ENCODE data around the gene NFIB.

Gene NFIB

DNA sequence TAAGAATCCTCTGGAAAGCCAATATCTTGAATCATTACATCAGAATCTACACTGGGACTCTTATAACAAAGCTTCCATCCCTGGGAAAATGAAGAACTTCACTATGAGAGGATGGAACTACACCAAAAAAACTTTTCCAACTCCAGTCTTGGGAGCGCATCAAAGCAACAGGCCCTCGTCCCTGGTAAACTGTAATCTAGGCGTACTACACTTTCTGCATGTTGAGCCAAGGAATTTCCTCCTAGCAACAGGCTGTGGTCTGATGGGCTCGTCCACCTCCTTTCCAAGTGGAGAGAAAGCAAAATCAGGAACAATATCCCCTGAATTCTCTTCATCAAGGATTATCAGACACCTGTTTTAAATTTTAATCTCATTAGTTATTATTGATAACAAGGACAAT, 94.1 kb downstream of the NFIB start:
- H3K4me3 ChIP-seq (ENCODE audit: low read depth, low read length), result no peak overlapping the region
- no peak for DNase-seq (ENCODE audit: low read depth, low spot score)
- TF ChIP-seq, protein P1, sequence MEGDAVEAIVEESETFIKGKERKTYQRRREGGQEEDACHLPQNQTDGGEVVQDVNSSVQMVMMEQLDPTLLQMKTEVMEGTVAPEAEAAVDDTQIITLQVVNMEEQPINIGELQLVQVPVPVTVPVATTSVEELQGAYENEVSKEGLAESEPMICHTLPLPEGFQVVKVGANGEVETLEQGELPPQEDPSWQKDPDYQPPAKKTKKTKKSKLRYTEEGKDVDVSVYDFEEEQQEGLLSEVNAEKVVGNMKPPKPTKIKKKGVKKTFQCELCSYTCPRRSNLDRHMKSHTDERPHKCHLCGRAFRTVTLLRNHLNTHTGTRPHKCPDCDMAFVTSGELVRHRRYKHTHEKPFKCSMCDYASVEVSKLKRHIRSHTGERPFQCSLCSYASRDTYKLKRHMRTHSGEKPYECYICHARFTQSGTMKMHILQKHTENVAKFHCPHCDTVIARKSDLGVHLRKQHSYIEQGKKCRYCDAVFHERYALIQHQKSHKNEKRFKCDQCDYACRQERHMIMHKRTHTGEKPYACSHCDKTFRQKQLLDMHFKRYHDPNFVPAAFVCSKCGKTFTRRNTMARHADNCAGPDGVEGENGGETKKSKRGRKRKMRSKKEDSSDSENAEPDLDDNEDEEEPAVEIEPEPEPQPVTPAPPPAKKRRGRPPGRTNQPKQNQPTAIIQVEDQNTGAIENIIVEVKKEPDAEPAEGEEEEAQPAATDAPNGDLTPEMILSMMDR (IDR thresholded peaks at IDR 0.05; ENCODE audit: insufficient read depth, low read length, missing control alignments), result no peak
- ChIA-PET CTCF (no interaction called here), POLR2A (no interaction called here)

DNA sequence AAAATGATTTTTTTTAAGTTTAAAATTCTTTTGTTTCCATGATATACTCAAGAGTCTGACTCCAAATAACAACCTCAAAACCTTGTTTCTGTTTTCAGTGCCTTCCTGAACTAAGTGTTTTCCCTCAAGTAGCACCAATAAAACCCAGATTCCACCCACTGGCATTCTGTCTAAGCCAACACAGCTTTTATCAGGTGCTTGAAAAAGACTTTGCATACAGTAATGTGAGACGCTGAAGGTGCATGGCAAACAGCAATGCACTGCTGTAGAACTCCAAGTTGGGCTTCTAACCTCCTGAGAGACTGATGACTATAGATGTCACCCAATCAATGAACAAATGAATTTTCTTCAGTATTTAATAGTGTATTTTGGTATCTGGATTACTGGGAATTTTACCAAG, 95.7 kb downstream of the NFIB start:
- TF ChIP-seq, protein P1 (IDR thresholded peaks at IDR 0.05; ENCODE audit: insufficient read depth, low read length, missing control alignments), result no peak
- ChIA-PET POLR2A (no interaction called here), CTCF (no interaction called here)
- no peak for DNase-seq (ENCODE audit: low read depth, low spot score)
- H3K4me3 ChIP-seq (ENCODE audit: low read depth, low read length), result no peak overlapping the region

DNA sequence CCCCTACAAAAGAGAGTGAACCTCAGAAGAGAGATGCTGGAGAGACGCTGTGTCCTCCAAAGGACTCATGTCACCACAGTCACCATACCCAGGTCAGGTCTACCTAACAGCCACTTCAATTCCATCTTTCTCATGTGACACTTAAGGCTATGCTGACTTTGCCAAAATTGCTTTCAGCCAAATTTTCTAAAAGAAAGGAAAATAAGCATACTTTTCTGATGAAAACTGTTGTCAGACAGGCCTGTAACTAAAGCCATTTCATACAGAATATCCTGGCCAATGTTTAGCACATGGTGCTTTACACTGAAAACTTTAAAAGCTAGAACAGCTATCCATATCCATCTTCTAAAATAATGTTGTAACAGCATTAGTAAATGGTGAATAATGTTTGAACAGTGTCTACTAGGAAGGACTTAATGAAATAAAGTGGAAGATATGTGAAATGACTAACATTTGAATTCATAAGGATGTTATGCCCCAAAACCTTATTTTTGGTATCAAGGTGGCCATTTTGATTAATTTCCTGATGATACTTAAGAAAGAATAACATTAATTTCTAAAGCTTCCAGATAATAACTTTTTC, 97.2 kb downstream of the NFIB start:
- ChIA-PET CTCF (no interaction called here), POLR2A (no interaction called here)
- TF ChIP-seq, protein P1 (IDR thresholded peaks at IDR 0.05; ENCODE audit: insufficient read depth, low read length, missing control alignments), result no peak
- DNase-seq (ENCODE audit: low read depth, low spot score), result no peak
- H3K4me3 ChIP-seq (ENCODE audit: low read depth, low read length), result no peak overlapping the region

DNA sequence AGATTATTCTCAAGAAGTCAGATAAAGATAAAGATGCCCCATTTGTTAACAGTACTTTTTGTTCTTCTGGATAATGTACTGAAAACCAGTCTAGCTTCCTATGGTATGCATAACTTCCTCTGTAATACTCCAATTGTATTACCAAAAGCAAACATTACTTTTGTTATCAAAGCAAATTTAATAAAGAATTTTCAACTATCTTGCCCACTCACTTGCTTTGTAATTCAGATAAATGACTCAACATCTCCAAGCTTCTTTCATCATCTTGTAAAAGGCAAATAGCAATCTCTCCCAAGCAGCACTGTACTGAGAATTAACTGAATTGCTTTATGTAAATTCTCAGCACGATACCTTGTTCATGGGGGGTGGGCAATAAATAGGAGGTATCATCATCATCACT, 98.3 kb downstream of the NFIB start:
- no peak for DNase-seq (ENCODE audit: low read depth, low spot score)
- POLR2A ChIA-PET, result no interaction called here
- no peak overlapping the region for H3K4me3 ChIP-seq (ENCODE audit: low read depth, low read length)
- TF ChIP-seq, protein P1 (IDR thresholded peaks at IDR 0.05; ENCODE audit: insufficient read depth, low read length, missing control alignments), result no peak
- CTCF ChIA-PET, result no interaction called here

DNA sequence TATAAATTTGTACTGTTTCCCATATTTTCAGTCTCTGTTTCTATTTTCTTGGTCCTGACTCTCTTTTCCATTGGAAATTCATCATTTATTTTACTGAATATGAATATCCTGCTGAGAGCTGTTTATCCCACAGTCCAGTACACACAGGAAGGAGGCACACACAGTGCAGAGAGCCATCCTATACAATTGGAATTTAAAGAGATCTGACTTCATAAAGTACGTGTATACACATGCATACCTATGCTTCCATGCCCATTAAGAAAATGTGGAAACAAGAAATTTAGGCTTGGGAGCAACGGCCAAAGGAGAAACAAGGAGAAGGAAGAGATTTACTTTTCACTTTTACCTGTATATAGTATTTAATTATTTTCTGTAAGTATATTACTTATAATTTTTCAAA, 99.2 kb downstream of the NFIB start:
- TF ChIP-seq, protein P1 (IDR thresholded peaks at IDR 0.05; ENCODE audit: insufficient read depth, low read length, missing control alignments), result no peak
- ChIA-PET POLR2A (no interaction called here), CTCF (no interaction called here)
- no peak overlapping the region for H3K4me3 ChIP-seq (ENCODE audit: low read depth, low read length)
- no peak for DNase-seq (ENCODE audit: low read depth, low spot score)

DNA sequence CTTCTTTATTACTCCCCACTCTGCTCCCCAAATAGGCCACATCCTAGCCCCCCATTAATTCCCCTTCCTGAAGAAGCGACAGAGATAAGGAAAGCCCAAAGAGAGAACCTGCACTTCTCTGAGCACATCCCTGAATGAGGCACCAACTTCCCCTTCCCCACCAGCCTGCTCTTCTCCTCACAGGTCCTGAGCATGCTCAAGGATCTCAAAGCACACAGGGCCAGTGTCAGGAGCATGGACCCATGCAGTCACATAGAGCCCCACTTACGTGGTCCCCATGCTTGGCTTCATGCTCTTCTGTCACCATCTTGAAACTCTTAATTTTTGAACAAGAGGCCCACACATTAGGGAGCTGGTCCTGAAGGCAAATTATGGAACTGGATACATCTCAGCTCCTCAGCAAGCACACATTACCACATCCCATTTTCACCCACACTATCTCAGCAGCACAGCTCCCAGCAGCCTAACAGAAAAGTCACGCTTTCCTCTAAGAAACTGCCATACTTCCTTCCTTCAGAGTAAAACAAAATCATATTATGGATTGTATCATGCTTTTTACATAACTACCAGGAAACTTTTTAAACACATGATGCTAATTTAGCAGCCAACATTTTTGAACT, 99.8 kb downstream of the NFIB start:
- CTCF ChIA-PET, result no interaction called here
- POLR2A ChIA-PET, result no interaction called here
- H3K4me3 ChIP-seq (ENCODE audit: low read depth, low read length), result no peak overlapping the region
- TF ChIP-seq, protein P1 (IDR thresholded peaks at IDR 0.05; ENCODE audit: insufficient read depth, low read length, missing control alignments), result no peak
- DNase-seq (ENCODE audit: low read depth, low spot score), result no peak

Data from AG04449 (cell line).